HG02840 (cell line): ENCODE measurements around the gene TMEM170B.

ENCODE experiments used
- ATAC-seq: cut with Tn5 transposase; IDR thresholded peaks from one replicate; pipeline ENCODE4 v1.9.1; 2021; ENCODE audit warnings: mild to moderate bottlenecking, moderate library complexity, moderate number of reproducible peaks; ENCODE audit not compliant: unreplicated experiment, low FRiP score

Gene TMEM170B

GRCh38 chr6:11537229-11538051 lies at the start of gene TMEM170B:
Gene TMEM170B, plus strand, starts transcription at chr6:11537749. Its CDS starts 529 bp downstream, at chr6:11538278.
- peak; percentile 97 for ATAC-seq

GRCh38 chr6:11490996-11491395 lies 46.6 kb upstream of the TMEM170B start:
- ATAC-seq = no peak

- no peak for ATAC-seq
Observed at GRCh38 chr6:11491596-11492463, 45.7 kb upstream of the TMEM170B start.

- ATAC-seq = no peak
Observed at GRCh38 chr6:11492464-11493290, 44.9 kb upstream of the TMEM170B start.

GRCh38 chr6:11493974-11494373 lies 43.6 kb upstream of the TMEM170B start:
- no peak for ATAC-seq

- no peak for ATAC-seq
Observed at GRCh38 chr6:11494786-11495564, 42.6 kb upstream of the TMEM170B start.

GRCh38 chr6:11495565-11496145 lies 41.9 kb upstream of the TMEM170B start:
- no peak for ATAC-seq

- peak; percentile 52 for ATAC-seq
Observed at GRCh38 chr6:11496152-11497060, 41.1 kb upstream of the TMEM170B start.

- no peak for ATAC-seq
Observed at GRCh38 chr6:11497107-11497506, 40.4 kb upstream of the TMEM170B start.

- ATAC-seq = no peak
Observed at GRCh38 chr6:11497881-11498280, 39.7 kb upstream of the TMEM170B start.

- ATAC-seq = no peak
Observed at GRCh38 chr6:11500008-11500407, 37.5 kb upstream of the TMEM170B start.

GRCh38 chr6:11509471-11509870 lies 28.1 kb upstream of the TMEM170B start:
- no peak for ATAC-seq

- ATAC-seq = peak; percentile 86
Observed at GRCh38 chr6:11514672-11515071, 22.9 kb upstream of the TMEM170B start.

GRCh38 chr6:11515763-11516162 lies 21.8 kb upstream of the TMEM170B start:
- ATAC-seq = no peak

- no peak for ATAC-seq
Observed at GRCh38 chr6:11522812-11523605, 14.5 kb upstream of the TMEM170B start.

GRCh38 chr6:11525468-11526155 lies 11.9 kb upstream of the TMEM170B start:
- ATAC-seq = no peak

GRCh38 chr6:11526156-11526505 lies 11.4 kb upstream of the TMEM170B start:
- no peak for ATAC-seq
